K562 (cell line): ENCODE data around the gene GUCA1A. TPM values are rescaled to one million over a fixed set of nuclear protein-coding genes. Genes with fewer than 3 reads are reported as not detected.
A peak's percentile ranks its signal among the peaks of the same experiment; 100 is the strongest.

ENCODE experiments used
- ATAC-seq: fragments of 200-7000 bp; cut with Tn5 transposase; 3 replicates; pipeline ENCODE4 v1.9.1; 2020; ENCODE audit warnings: moderate library complexity
- BruUV-seq: library from RNA; stranded (reverse); fragments of 400-500 nt; replicated peaks from 2 replicates; lab custom pipeline; 2021; lab: Mats Ljungman, UMichigan
- CTCF ChIA-PET: fragments of 300-600 bp; formaldehyde crosslinking; extraction: SDS; loops from one replicate; lab custom pipeline; 2021; ENCODE audit warnings: low intra/inter-chr PET ratio; lab: Yijun Ruan, JAX
- POLR2A ChIA-PET: fragments of 300-600, 350-650 bp; sonication (Branson Sonifier 250); formaldehyde crosslinking; extraction: SDS; loops from one replicate; lab custom pipeline; 2021; ENCODE audit warnings: antibody characterized with exemption, inconsistent platforms; lab: Yijun Ruan, JAX
- DNase-seq, 4 experiments: peaks; one replicate each; pipeline versions ENCODE4 v3.0.0 to v3.0.0-alpha.2; 2011 to 2018; ENCODE audit warnings: low spot score in 3 of 4, mixed read lengths in 3 of 4; ENCODE audit errors: extremely low read depth in 1 of 4
- FAIRE-seq: peaks from 2 replicates; lab custom pipeline; 2011; peaks lifted over from hg19 to GRCh38; lab: Jason Lieb, UNC
- H2AFZ ChIP-seq: 2 replicates; pipeline ENCODE4 v1.6.0; 2011; ENCODE audit warnings: low read depth, low read length, control low read depth, inconsistent platforms
- H3K27ac ChIP-seq: fragments of 200-600 bp; 3 replicates; pipeline ENCODE4 v1.8.0; 2011; ENCODE audit warnings: low read depth, mild to moderate bottlenecking, control low read depth, inconsistent platforms, low read length, moderate library complexity, mixed read lengths; ENCODE audit errors: extremely low read depth
- H3K27me3 ChIP-seq, 2 experiments: fragments of 300-600 bp in 1 of 2; 2 replicates in 1 of 2; 3 replicates in 1 of 2; pipeline versions ENCODE4 v1.6.0 to v1.8.0; 2011; ENCODE audit warnings: inconsistent platforms in 2 of 2, low read length in 2 of 2, mild to moderate bottlenecking in 1 of 2, mixed read lengths in 1 of 2, moderate library complexity in 1 of 2; ENCODE audit not compliant: control insufficient read depth in 2 of 2, insufficient read depth in 2 of 2
- H3K36me3 ChIP-seq: fragments of 300-600 bp; 3 replicates; pipeline ENCODE4 v1.8.0; 2011; ENCODE audit warnings: mild to moderate bottlenecking, low read length, inconsistent platforms; ENCODE audit not compliant: control insufficient read depth, insufficient read depth
- H3K4me1 ChIP-seq, 2 experiments: fragments of 200-600 bp in 1 of 2; replicated peaks in 1 of 2; 2 replicates in 1 of 2; 3 replicates in 1 of 2; pipeline versions ENCODE4 v1.5.1 to v1.8.0; 2011; ENCODE audit warnings: inconsistent platforms in 2 of 2, low read length in 2 of 2, mild to moderate bottlenecking in 1 of 2, mixed read lengths in 1 of 2, moderate library complexity in 1 of 2; ENCODE audit not compliant: control insufficient read depth in 2 of 2, insufficient read depth in 2 of 2
- H3K4me2 ChIP-seq: 2 replicates; pipeline ENCODE4 v1.6.1; 2011; ENCODE audit warnings: low read length, control low read depth, inconsistent platforms, mixed read lengths; ENCODE audit not compliant: insufficient read depth
- H3K4me3 ChIP-seq: fragments of 200-600 bp; sonication (generic), shearing (Covaris generic); 2 replicates; pipeline ENCODE4 v1.5.1; 2016; ENCODE audit warnings: control low read depth, inconsistent platforms
- H3K79me2 ChIP-seq: fragments of 200-600 bp; 3 replicates; pipeline ENCODE4 v1.8.0; 2011; ENCODE audit warnings: low read length, inconsistent platforms; ENCODE audit not compliant: control insufficient read depth, insufficient read depth
- H3K9ac ChIP-seq, 2 experiments: 2 replicates each; pipeline versions ENCODE4 v1.6.0 to v1.6.1; 2011; ENCODE audit warnings: low read depth in 2 of 2, low read length in 2 of 2, control low read depth in 1 of 2, inconsistent platforms in 1 of 2, mild to moderate bottlenecking in 1 of 2, mixed read lengths in 1 of 2; ENCODE audit not compliant: insufficient read depth in 1 of 2
- H3K9me1 ChIP-seq: one replicate; pipeline ENCODE4 v1.6.0; 2011; ENCODE audit warnings: inconsistent platforms, mild to moderate bottlenecking, low read length, moderate library complexity; ENCODE audit not compliant: control insufficient read depth, insufficient read depth
- H3K9me3 ChIP-seq: replicated peaks from 2 replicates; pipeline ENCODE4 v1.5.1; 2011; ENCODE audit warnings: low read depth, low read length, inconsistent platforms; ENCODE audit not compliant: control insufficient read depth, insufficient read depth
- H4K20me1 ChIP-seq: replicated peaks from 2 replicates; pipeline ENCODE4 v1.6.1; 2011; ENCODE audit warnings: low read length, inconsistent platforms, mixed read lengths; ENCODE audit not compliant: control insufficient read depth, insufficient read depth
- DIDO1 ChIP-seq: fragments of 450-650 bp; IDR thresholded peaks from 2 replicates; pipeline ENCODE4 v1.6.1; 2016; ENCODE audit warnings: low read depth, missing biosample characterization, missing genetic modification characterization
- DLX4 ChIP-seq: fragments of 250-450 bp; sonication (Bioruptor Pico); IDR thresholded peaks from 2 replicates; pipeline ENCODE4 v1.6.1; 2021; ENCODE audit warnings: mild to moderate bottlenecking
- E2F5 ChIP-seq: sonication (generic); formaldehyde crosslinking; IDR thresholded peaks from 2 replicates; pipeline ENCODE4 v1.8.0; 2022; ENCODE audit warnings: mild to moderate bottlenecking, missing genetic modification reagents
- ESRRA ChIP-seq: fragments of 450-650 bp; IDR thresholded peaks from 2 replicates; pipeline ENCODE4 v1.6.1; 2014; ENCODE audit warnings: low read depth, mild to moderate bottlenecking, moderate library complexity, borderline replicate concordance
- EWSR1 ChIP-seq: fragments of 450-650 bp; IDR thresholded peaks from 2 replicates; pipeline ENCODE4 v1.6.1; 2018; ENCODE audit warnings: borderline replicate concordance, mild to moderate bottlenecking, low read depth, moderate library complexity; ENCODE audit not compliant: partially characterized antibody
- GATAD2A ChIP-seq: fragments of 450-650 bp; IDR thresholded peaks from 2 replicates; pipeline ENCODE4 v1.6.1; 2017
- HMG20A ChIP-seq: fragments of 450-650 bp; formaldehyde crosslinking; conservative IDR thresholded peaks from 2 replicates; pipeline ENCODE4 v1.4.0; 2020; ENCODE audit warnings: mild to moderate bottlenecking, mixed read lengths
- IFI16 ChIP-seq: fragments of 250-450 bp; sonication (Bioruptor Pico); IDR thresholded peaks from 2 replicates; pipeline ENCODE4 v2.1.2; 2022; ENCODE audit warnings: mild to moderate bottlenecking, inconsistent platforms
- NFE2L1 ChIP-seq: fragments of 450-650 bp; IDR thresholded peaks from 2 replicates; pipeline ENCODE4 v1.6.1; 2016; ENCODE audit warnings: missing genetic modification characterization, low read depth, mild to moderate bottlenecking, missing compliant biosample characterization, moderate library complexity, borderline replicate concordance
- POLR3A ChIP-seq: IDR thresholded peaks from 2 replicates; pipeline ENCODE4 v1.6.1; 2011; ENCODE audit warnings: borderline replicate concordance, mild to moderate bottlenecking, moderate library complexity; ENCODE audit not compliant: insufficient read length, insufficient read depth; ENCODE audit errors: extremely low read depth
- SFPQ ChIP-seq: fragments of 200-400 bp; formaldehyde crosslinking; IDR thresholded peaks from 2 replicates; pipeline ENCODE4 v1.6.1; 2017; ENCODE audit warnings: mild to moderate bottlenecking, low read depth, low read length, moderate library complexity
- SMAD3 ChIP-seq: fragments of 450-650 bp; formaldehyde crosslinking; conservative IDR thresholded peaks from 2 replicates; pipeline ENCODE4 v1.4.0; 2020; ENCODE audit warnings: mild to moderate bottlenecking
- TAF7 ChIP-seq: fragments of 450-650 bp; IDR thresholded peaks from 2 replicates; pipeline ENCODE4 v1.6.1; 2016; ENCODE audit warnings: missing genetic modification characterization, missing compliant biosample characterization
- ZNF395 ChIP-seq: fragments of 200-800 bp; sonication (Bioruptor generic); IDR thresholded peaks from 2 replicates; pipeline ENCODE4 v1.6.1; 2017; ENCODE audit warnings: missing genetic modification characterization, missing compliant biosample characterization
- ZNF431 ChIP-seq: sonication (generic); formaldehyde crosslinking; IDR thresholded peaks from 2 replicates; pipeline ENCODE4 v1.8.0; 2022; ENCODE audit warnings: mild to moderate bottlenecking, missing genetic modification reagents
- ZNF695 ChIP-seq: fragments of 450-650 bp; formaldehyde crosslinking; IDR thresholded peaks from 2 replicates; pipeline ENCODE4 v1.4.0; 2020; ENCODE audit warnings: mild to moderate bottlenecking, moderate library complexity
- ZNF780A ChIP-seq: fragments of 250-450 bp; sonication (Bioruptor Pico); IDR thresholded peaks from 2 replicates; pipeline ENCODE4 v1.5.0; 2021; ENCODE audit warnings: mild to moderate bottlenecking
- WGBS: fragments of 100-300 bp; shearing (Covaris generic); methylation state at CpG from one replicate; pipeline ENCODE4 v1.1.6; 2016; ENCODE audit warnings: low coverage, mixed read lengths; ENCODE audit not compliant: insufficient coverage; ENCODE audit errors: missing lambda C conversion rate; 5-methylcytosine and 5-hydroxymethylcytosine counted together
- in situ Hi-C: fragments of 300-500 bp; cut with MboI; formaldehyde crosslinking; loops from 4 replicates; pipeline ENCODE4 v1.15.0; 2018; ENCODE audit warnings: inconsistent platforms, mixed read lengths
- intact Hi-C: fragments of 100-400 bp; cut with micrococcal nuclease; formaldehyde crosslinking; loops from 2 replicates; pipeline ENCODE4 v1.14.2; 2022
- polyA plus RNA-seq, 8 experiments: library from polyadenylated mRNA; depleted of rRNA in 4 of 8; stranded (reverse) in 5 of 8; unstranded in 3 of 8; fragments of >200 nt; fragmentation: Nextera tagmentation in 2 of 8; fragmentation: Illumina TruSeq in 1 of 8; extraction: Ambion mirVana in 2 of 8; extraction: Trizol in 1 of 8; gene quantifications; 2 replicates each; pipeline versions ENCODE4 v1.2.1 to v1.2.3, GENCODE V29; 2011 to 2014; ENCODE audit warnings: inconsistent platforms in 1 of 8, missing spikeins in 1 of 8
- total RNA-seq, 7 experiments: library from RNA; depleted of rRNA in 6 of 7; stranded (reverse); fragments of >200 nt in 6 of 7; fragmentation: Illumina TruSeq in 2 of 7; extraction: Trizol in 2 of 7; gene quantifications; 2 replicates each; pipeline versions ENCODE4 v1.2.1 to v1.2.3, GENCODE V29; 2011 to 2021; ENCODE audit warnings: low replicate concordance in 1 of 7

Gene GUCA1A
- total and polyA plus RNA-seq, 9 of the 15 experiments (the other 6 are each of a cell fraction or from before 2014, with no cell fraction given), result not detected

- no peak for TF ChIP-seq POLR3A
- no peak for TF ChIP-seq DLX4 (CRISPR knock-in tag)
- no peak for TF ChIP-seq GATAD2A
- TF ChIP-seq E2F5, result no peak
- TF ChIP-seq ZNF395 (CRISPR knock-in tag), result no peak
- no peak for TF ChIP-seq DIDO1
These were observed 10.8 kb upstream of the GUCA1A start (continued) for GRCh38 chr6:42162384-42162783.

GRCh38 chr6:42162812-42163211 lies 10.4 kb upstream of the GUCA1A start:
- 22% methylated on average over 13 of the region's 13 CpGs for WGBS
- BruUV-seq, result no TSS peak
- no peak overlapping the region for H3K4me2 ChIP-seq
- H3K27me3 ChIP-seq, result peaks cover 10 to 56% of the 10 kb centered on the region in 2 experiments; a peak in 3 of 5 replicates
- in situ Hi-C loops (loop anchor here (5.0 kb wide), 1 partner anchor 86 kb away; no protein-coding TSS in a partner anchor), intact Hi-C loops (no loop called here)
- H3K79me2 ChIP-seq, result no peaks in the 10 kb centered on the region
- no peak overlapping the region for H3K4me3 ChIP-seq
- H3K4me1 ChIP-seq, result peaks cover 4 to 6% of the 10 kb centered on the region in 2 experiments; a peak in 1 of 5 replicates
- CTCF ChIA-PET, result no interaction called here
- FAIRE-seq (no peak), DNase-seq (no peak), ATAC-seq (no peak)
- no peaks in the 10 kb centered on the region for H3K9me1 ChIP-seq
- H3K9ac ChIP-seq, result peak overlapping the region in 1 of 2 experiments; percentile 17; a peak in 1 of 4 replicates
- H3K36me3 ChIP-seq, result no peaks in the 10 kb centered on the region
- H3K27ac ChIP-seq, result no peak overlapping the region
- no peaks in the 10 kb centered on the region for H4K20me1 ChIP-seq
- POLR2A ChIA-PET, result interaction anchor here (0.5 to 0.6 kb wide), 2 partner anchors 118 to 202 kb away, joined by 3 read pairs; no protein-coding TSS in a partner anchor
- H3K9me3 ChIP-seq, result no peaks in the 10 kb centered on the region
- no peak overlapping the region for H2AFZ ChIP-seq
- TF ChIP-seq ZNF780A, result no peak
- TF ChIP-seq TAF7 (tag), result no peak
- TF ChIP-seq IFI16 (CRISPR knock-in tag), result no peak
- TF ChIP-seq ZNF431 (CRISPR knock-in tag), result no peak
- no peak for TF ChIP-seq SMAD3 (CRISPR knock-in tag)
- no peak for TF ChIP-seq DIDO1
- TF ChIP-seq ESRRA, result no peak
- TF ChIP-seq EWSR1, result no peak
- TF ChIP-seq ZNF695 (CRISPR knock-in tag), result no peak
- TF ChIP-seq HMG20A (CRISPR knock-in tag), result no peak
- TF ChIP-seq NFE2L1 (tag), result no peak
- no peak for TF ChIP-seq SFPQ
